Naive thymus-derived CD8-positive, alpha-beta T cell (primary cell): ENCODE measurements around the gene COL17A1. TPM values are rescaled to one million over a fixed set of nuclear protein-coding genes. Genes with fewer than 3 reads are reported as not detected.

Source experiments
- ATAC-seq, 2 donors: fragments of 150-1000 bp; cut with Tn5 transposase in 1 of 2; sonication (Bioruptor Pico), chemical (Tn5 transposase) in 1 of 2; 1 replicate in 1 of 2; 2 replicates in 1 of 2; pipeline ENCODE4 v1.10.0; 2021; ENCODE audit warnings: mild to moderate bottlenecking in 2 of 2, moderate library complexity in 2 of 2
- POLR2A ChIA-PET: fragments of 350-600 bp; sonication (Branson Sonifier 250); formaldehyde crosslinking; loops from one replicate; lab custom pipeline; 2021; ENCODE audit warnings: antibody characterized with exemption; lab: Charles Lee
- DNase-seq, 10 donors: peaks; one replicate each; pipeline versions ENCODE4 v3.0.0 to v3.0.0-alpha.2; 2020 to 2022
- H3K27ac Mint-ChIP-seq, 10 donors: one replicate each; pipeline ENCODE4 v1.8.0; 2020 to 2022; ENCODE audit warnings: mild to moderate bottlenecking in 10 of 10, mixed read lengths in 10 of 10, moderate library complexity in 4 of 10, inconsistent platforms in 1 of 10
- H3K27me3 Mint-ChIP-seq, 5 donors: one replicate each; pipeline ENCODE4 v1.8.0; 2021 to 2022; ENCODE audit warnings: mixed read lengths in 5 of 5
- H3K36me3 Mint-ChIP-seq, 3 donors: one replicate each; pipeline ENCODE4 v1.8.0; 2020 to 2022; ENCODE audit warnings: mixed read lengths in 3 of 3, mild to moderate bottlenecking in 2 of 3, inconsistent platforms in 1 of 3
- H3K4me1 Mint-ChIP-seq, 4 donors: one replicate each; pipeline ENCODE4 v1.8.0; 2021 to 2022; ENCODE audit warnings: mixed read lengths in 4 of 4
- H3K4me3 Mint-ChIP-seq, 10 donors: one replicate each; pipeline ENCODE4 v1.8.0; 2020 to 2022; ENCODE audit warnings: mild to moderate bottlenecking in 10 of 10, mixed read lengths in 10 of 10, moderate library complexity in 6 of 10, inconsistent platforms in 1 of 10
- H3K9me3 Mint-ChIP-seq, 9 donors: one replicate each; pipeline ENCODE4 v1.8.0; 2020 to 2022; ENCODE audit warnings: mixed read lengths in 9 of 9, mild to moderate bottlenecking in 3 of 9, inconsistent platforms in 1 of 9, moderate library complexity in 1 of 9
- polyA plus RNA-seq, 3 donors: library from polyadenylated mRNA; unstranded; fragments of 300-500 nt; fragmentation: Illumina TruSeq; gene quantifications; one replicate each; pipeline ENCODE4 v1.2.3, GENCODE V29; 2021
- total RNA-seq, 8 experiments: library from RNA in 2 of 8; stranded (reverse) in 2 of 8; gene quantifications; one replicate each; pipeline ENCODE4 v1.2.3 and lab custom pipeline; 2021 to 2026

COL17A1 gene
- total RNA-seq (not detected), polyA plus RNA-seq (not detected), total RNA-seq (lab: John Stamatoyannopoulos, UW) (0 to 0.17 (median 0) reads per million in 6 experiments)

GRCh38 chr10:104085801-104086400 lies at the start of gene COL17A1:
TSS of gene COL17A1 (minus strand) at chr10:104085880. CDS start at chr10:104080673, 5,207 bp downstream.
- Mint-ChIP-seq H3K27me3 (peaks cover 0 to 5% (median 0%) of the 10 kb centered on the region in 5 donors), H3K4me1 (no peaks in the 10 kb centered on the region), H3K36me3 (no peaks in the 10 kb centered on the region), H3K4me3 (no peak within 1 kb of the TSS), H3K9me3 (no peaks in the 10 kb centered on the region), H3K27ac (peak within 1 kb of the TSS in 1 of 10 donors; percentile 33)
- no peak for DNase-seq
- no peak for ATAC-seq
- POLR2A ChIA-PET, result no interaction called here

DNA sequence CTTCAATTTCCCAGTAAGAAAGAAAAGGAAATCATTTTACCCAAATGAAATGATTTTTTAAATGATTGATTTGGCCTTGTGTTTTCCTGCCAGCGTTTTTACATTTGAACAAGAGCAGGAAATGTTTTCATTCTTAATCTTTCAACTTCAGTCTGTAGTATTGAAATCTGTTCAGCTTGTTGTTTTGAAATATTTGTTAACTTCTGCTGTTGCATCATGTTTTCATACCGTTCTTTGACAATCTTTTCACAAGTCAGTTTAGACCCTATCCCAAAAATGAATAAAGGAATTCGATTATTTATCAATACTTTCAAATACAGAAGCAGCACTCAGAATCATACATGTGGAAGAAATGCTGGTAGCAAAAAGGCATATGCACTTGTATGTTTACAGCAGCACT lies 44.4 kb upstream of the COL17A1 start:
- Mint-ChIP-seq H3K27ac (no peak overlapping the region), H3K4me3 (no peak overlapping the region), H3K4me1 (peaks cover 0 to 4% (median 1%) of the 10 kb centered on the region in 4 donors), H3K9me3 (no peaks in the 10 kb centered on the region), H3K27me3 (peaks cover 4 to 16% (median 11%) of the 10 kb centered on the region in 5 donors), H3K36me3 (peaks cover 0 to 17% (median 4%) of the 10 kb centered on the region in 3 donors)
- POLR2A ChIA-PET, result no interaction called here
- no peak for DNase-seq
- no peak for ATAC-seq

DNA sequence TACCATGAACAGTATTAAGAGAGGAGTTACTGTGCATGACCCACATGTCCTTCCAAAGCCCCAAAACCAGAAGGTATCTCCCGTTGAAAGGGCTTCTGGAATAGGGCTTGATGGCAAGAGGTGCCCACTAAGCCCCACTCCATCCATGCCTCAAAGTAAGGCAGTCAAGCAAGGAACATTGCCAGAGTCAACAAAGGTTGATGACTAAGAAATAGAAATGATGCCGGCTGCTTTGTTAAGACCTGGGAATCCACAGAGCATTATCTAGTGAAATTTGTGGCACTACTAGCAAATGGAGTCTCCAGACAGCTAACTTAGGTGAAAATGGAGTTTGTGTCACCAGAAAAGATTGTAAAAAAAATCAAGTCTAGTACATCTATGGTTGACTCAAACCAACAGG lies 42.5 kb upstream of the COL17A1 start:
- Mint-ChIP-seq H3K4me3 (no peak overlapping the region), H3K9me3 (no peaks in the 10 kb centered on the region), H3K27me3 (peaks cover 1 to 7% (median 5%) of the 10 kb centered on the region in 5 donors), H3K36me3 (peaks cover 0 to 22% (median 4%) of the 10 kb centered on the region in 3 donors), H3K4me1 (peaks cover 3 to 11% (median 5%) of the 10 kb centered on the region in 4 donors), H3K27ac (no peak overlapping the region)
- POLR2A ChIA-PET, result interaction anchor here (0.6 kb wide), 1 partner anchor 176 kb away, joined by 3 read pairs; no protein-coding TSS in a partner anchor
- DNase-seq, result no peak
- ATAC-seq, result no peak

- ATAC-seq (peak; percentile 44 to 56), DNase-seq (no peak)
- peaks cover 0 to 22% (median 4%) of the 10 kb centered on the region in 3 donors for H3K36me3 Mint-ChIP-seq
- no peak overlapping the region for H3K4me3 Mint-ChIP-seq
- peaks cover 0 to 1% (median 0%) of the 10 kb centered on the region in 5 donors for H3K27me3 Mint-ChIP-seq
- peaks cover 5 to 15% (median 13%) of the 10 kb centered on the region in 4 donors for H3K4me1 Mint-ChIP-seq
- POLR2A ChIA-PET, result no interaction called here
- no peaks in the 10 kb centered on the region for H3K9me3 Mint-ChIP-seq
- peak overlapping the region in 2 of 10 donors; percentile 50 to 63 for H3K27ac Mint-ChIP-seq
Measured at GRCh38 chr10:104127411-104127810, 41.7 kb upstream of the COL17A1 start.

DNA sequence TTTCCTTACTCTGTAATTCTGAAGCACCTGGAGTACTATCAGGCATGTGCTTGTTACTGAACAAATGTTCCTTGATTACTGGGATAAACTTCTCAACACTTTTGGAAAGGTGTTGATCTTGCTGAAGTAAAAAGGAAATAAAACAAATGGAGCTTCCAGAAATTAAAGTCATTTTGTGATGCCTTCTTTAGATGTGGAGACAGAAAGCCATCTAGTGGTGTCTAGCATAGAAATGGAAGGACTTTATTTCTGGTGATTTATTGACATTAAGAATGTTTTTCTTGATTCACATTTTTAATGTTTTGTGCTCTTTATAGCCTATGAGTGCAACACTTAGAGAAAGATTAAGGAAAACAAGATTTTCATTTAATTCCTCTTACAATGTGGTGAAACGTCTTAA lies 37.7 kb upstream of the COL17A1 start:
- ATAC-seq, result no peak
- DNase-seq, result peak in 2 of 10 donors; percentile 6

GRCh38 chr10:104122225-104123107 lies 36.8 kb upstream of the COL17A1 start:
- DNase-seq, result no peak
- no peaks in the 10 kb centered on the region for H3K27me3 Mint-ChIP-seq
- H3K27ac Mint-ChIP-seq, result peak overlapping the region; percentile 96 to 100 (median 99)
- H3K36me3 Mint-ChIP-seq, result peaks cover 0 to 22% (median 4%) of the 10 kb centered on the region in 3 donors
- peaks cover 9 to 28% (median 23%) of the 10 kb centered on the region in 4 donors for H3K4me1 Mint-ChIP-seq
- H3K9me3 Mint-ChIP-seq, result no peaks in the 10 kb centered on the region
- ATAC-seq, result no peak
- H3K4me3 Mint-ChIP-seq, result peak overlapping the region; percentile 91 to 99 (median 94)
- POLR2A ChIA-PET, result interaction anchor here (0.5 to 3.1 kb wide), 27 partner anchors 9 to 724 kb away, joined by 3 to 19 read pairs (median 5); partner anchors contain the start of genes CFAP43, GSTO2, ITPRIP and SLK

More for the DNA sequence above, 37.7 kb upstream of the COL17A1 start:
- Mint-ChIP-seq H3K9me3 (no peaks in the 10 kb centered on the region), H3K4me3 (peak overlapping the region; percentile 32 to 99 (median 93)), H3K27me3 (no peaks in the 10 kb centered on the region), H3K4me1 (peaks cover 9 to 28% (median 23%) of the 10 kb centered on the region in 4 donors), H3K36me3 (peaks cover 0 to 22% (median 4%) of the 10 kb centered on the region in 3 donors), H3K27ac (peak overlapping the region in 8 of 10 donors; percentile 44 to 100 (median 88))
- POLR2A ChIA-PET, result interaction anchor here (3.1 kb wide), 1 partner anchor 212 kb away, joined by 15 read pairs; no protein-coding TSS in a partner anchor

GRCh38 chr10:104121485-104122224 lies 36.0 kb upstream of the COL17A1 start, which contains the start of gene SFR1:
TSS of gene SFR1 (plus strand) at chr10:104122171. CDS start at chr10:104122184, 13 bp downstream.
- Mint-ChIP-seq H3K4me1 (peaks cover 9 to 28% (median 23%) of the 10 kb centered on the region in 4 donors), H3K27ac (peak within 1 kb of the TSS; percentile 96 to 100 (median 99)), H3K27me3 (no peaks in the 10 kb centered on the region), H3K36me3 (peaks cover 0 to 20% (median 4%) of the 10 kb centered on the region in 3 donors), H3K4me3 (peak within 1 kb of the TSS; percentile 91 to 99 (median 94)), H3K9me3 (no peaks in the 10 kb centered on the region)
- peak; percentile 94 to 100 (median 99) for DNase-seq
- peak; percentile 82 to 84 for ATAC-seq
- POLR2A ChIA-PET, result interaction anchor here (0.5 to 3.1 kb wide), 31 partner anchors 8 to 723 kb away, joined by 3 to 19 read pairs (median 4); partner anchors contain the start of genes CFAP43, GSTO2, ITPRIP and SLK

DNA sequence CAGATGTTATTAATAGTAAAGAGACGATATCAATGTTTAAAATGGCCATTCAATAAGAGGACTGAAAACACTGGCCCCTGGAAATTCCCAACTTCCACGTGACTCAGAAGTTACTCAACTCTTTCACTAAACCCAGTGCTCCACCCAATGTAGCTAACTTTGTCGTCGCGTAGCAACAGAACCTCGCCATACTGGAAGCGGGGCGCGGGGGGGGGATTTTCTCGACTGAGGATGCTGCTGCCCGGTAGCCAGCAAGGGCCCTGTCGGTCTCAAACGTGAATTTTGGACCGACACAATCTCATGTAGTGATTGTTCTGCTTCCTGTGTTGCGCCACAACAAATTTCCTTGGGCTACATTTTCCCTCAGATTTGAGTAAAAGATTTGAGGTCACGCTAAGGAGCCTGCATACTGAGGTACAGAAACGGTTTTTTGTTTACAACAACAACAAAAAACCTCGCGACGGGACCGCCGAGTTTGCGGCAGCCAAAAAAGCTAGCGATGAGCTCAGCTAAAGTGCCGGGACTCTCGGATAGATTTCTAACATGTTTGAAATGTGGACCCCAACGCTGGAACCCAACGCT lies 35.3 kb upstream of the COL17A1 start:
- peak overlapping the region; percentile 96 to 100 (median 99) for H3K27ac Mint-ChIP-seq
- DNase-seq (peak; percentile 78 to 95 (median 83)), ATAC-seq (peak; percentile 49)
- H3K27me3 Mint-ChIP-seq, result no peaks in the 10 kb centered on the region
- H3K4me3 Mint-ChIP-seq, result peak overlapping the region; percentile 91 to 99 (median 94)
- no peaks in the 10 kb centered on the region for H3K9me3 Mint-ChIP-seq
- peaks cover 9 to 28% (median 23%) of the 10 kb centered on the region in 4 donors for H3K4me1 Mint-ChIP-seq
- POLR2A ChIA-PET, result interaction anchor here (1.0 to 3.1 kb wide), 25 partner anchors 8 to 536 kb away, joined by 3 to 19 read pairs (median 5); partner anchors contain the start of genes CFAP43, GSTO2, ITPRIP and SLK
- H3K36me3 Mint-ChIP-seq, result peaks cover 0 to 14% (median 4%) of the 10 kb centered on the region in 3 donors

DNA sequence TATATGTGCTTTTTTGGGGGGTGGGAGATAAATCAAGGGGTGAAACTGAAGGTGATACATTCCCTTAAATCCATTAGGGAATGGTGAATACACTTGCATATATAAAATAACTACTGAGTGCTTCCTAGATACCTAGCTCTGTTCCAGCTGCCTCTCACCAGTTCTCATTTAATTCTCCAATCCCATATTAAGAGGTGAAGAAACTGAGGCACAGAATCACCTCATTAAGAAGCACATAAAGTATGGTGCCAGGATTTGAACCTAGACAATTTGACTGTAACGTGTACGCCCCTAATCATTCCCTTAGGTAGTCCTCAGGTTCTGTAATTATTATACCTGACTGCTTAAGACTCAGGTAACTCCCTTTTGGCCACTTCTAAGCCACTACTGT lies 34.8 kb upstream of the COL17A1 start:
- Mint-ChIP-seq H3K9me3 (no peaks in the 10 kb centered on the region), H3K27ac (peak overlapping the region; percentile 96 to 100 (median 99)), H3K4me3 (peak overlapping the region; percentile 91 to 99 (median 94)), H3K4me1 (peaks cover 9 to 28% (median 23%) of the 10 kb centered on the region in 4 donors), H3K27me3 (no peaks in the 10 kb centered on the region), H3K36me3 (peaks cover 0 to 10% (median 4%) of the 10 kb centered on the region in 3 donors)
- DNase-seq, result no peak
- POLR2A ChIA-PET, result interaction anchor here (1.1 to 3.1 kb wide), 11 partner anchors 99 to 536 kb away, joined by 3 to 19 read pairs (median 6); no protein-coding TSS in a partner anchor
- ATAC-seq, result no peak

GRCh38 chr10:104119996-104120395 lies 34.3 kb upstream of the COL17A1 start:
- no peak for DNase-seq
- POLR2A ChIA-PET, result interaction anchor here (2.7 kb wide), 1 partner anchor 535 kb away, joined by 18 read pairs; no protein-coding TSS in a partner anchor
- Mint-ChIP-seq H3K4me1 (peaks cover 8 to 28% (median 21%) of the 10 kb centered on the region in 4 donors), H3K27ac (peak overlapping the region in 9 of 10 donors; percentile 62 to 100 (median 99)), H3K27me3 (no peaks in the 10 kb centered on the region), H3K4me3 (peak overlapping the region in 3 of 10 donors; percentile 16 to 91 (median 29)), H3K9me3 (no peaks in the 10 kb centered on the region), H3K36me3 (peaks cover 0 to 5% (median 0%) of the 10 kb centered on the region in 3 donors)
- no peak for ATAC-seq

DNA sequence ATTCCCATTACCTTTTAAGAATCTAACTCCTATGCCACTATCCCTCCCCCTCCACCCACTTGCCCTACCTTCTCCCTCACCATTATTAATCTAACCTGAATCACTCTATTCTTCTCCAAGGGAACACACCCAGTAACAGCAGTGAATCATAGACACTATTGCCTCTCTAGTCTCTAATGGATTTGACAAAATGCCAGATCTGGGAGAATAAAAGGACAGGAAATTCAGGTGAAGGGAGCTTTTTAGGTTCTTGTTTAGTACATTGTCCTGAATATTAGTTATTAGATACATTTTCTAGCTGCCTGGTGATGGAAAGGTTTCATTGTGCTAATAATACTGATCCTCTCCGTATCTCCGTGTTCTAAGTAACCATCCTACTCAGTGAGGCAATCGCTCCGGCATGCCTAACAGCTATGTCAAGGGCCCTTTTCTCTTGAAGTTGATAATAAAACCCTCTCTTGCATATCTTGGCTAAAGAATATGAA lies 32.2 kb upstream of the COL17A1 start:
- H3K9me3 Mint-ChIP-seq, result no peaks in the 10 kb centered on the region
- DNase-seq (no peak), ATAC-seq (no peak)
- H3K4me3 Mint-ChIP-seq, result no peak overlapping the region
- peaks cover 0 to 2% (median 0%) of the 10 kb centered on the region in 5 donors for H3K27me3 Mint-ChIP-seq
- peaks cover 8 to 22% (median 15%) of the 10 kb centered on the region in 4 donors for H3K4me1 Mint-ChIP-seq
- POLR2A ChIA-PET, result no interaction called here
- H3K27ac Mint-ChIP-seq, result peak overlapping the region in 1 of 10 donors; percentile 72
- H3K36me3 Mint-ChIP-seq, result no peaks in the 10 kb centered on the region
